HG02588 (cell line): ENCODE results near the gene SPACA7.

Experiments used
- ATAC-seq: cut with Tn5 transposase; IDR thresholded peaks from one replicate; pipeline ENCODE4 v1.9.1; 2021; ENCODE audit warnings: mild to moderate bottlenecking, moderate library complexity; ENCODE audit not compliant: unreplicated experiment

Gene SPACA7

GRCh38 chr13:112446867-112447266, 70.7 kb downstream of the SPACA7 start:
- ATAC-seq: no peak

- ATAC-seq: no peak
These were observed 71.2 kb downstream of the SPACA7 start for GRCh38 chr13:112447306-112447705.

GRCh38 chr13:112447761-112448603, 71.8 kb downstream of the SPACA7 start:
- no peak for ATAC-seq

GRCh38 chr13:112448621-112449544, 72.7 kb downstream of the SPACA7 start:
- ATAC-seq: no peak

- no peak for ATAC-seq
These were observed 73.4 kb downstream of the SPACA7 start for GRCh38 chr13:112449545-112449930.

- ATAC-seq: no peak
These were observed 74.2 kb downstream of the SPACA7 start for GRCh38 chr13:112450118-112450903.

GRCh38 chr13:112450904-112451240, 74.7 kb downstream of the SPACA7 start:
- ATAC-seq: no peak

GRCh38 chr13:112451512-112452379, 75.6 kb downstream of the SPACA7 start:
- ATAC-seq: no peak

GRCh38 chr13:112452380-112453206, 76.4 kb downstream of the SPACA7 start:
- no peak for ATAC-seq

GRCh38 chr13:112453207-112453829, 77.2 kb downstream of the SPACA7 start:
- ATAC-seq: no peak

GRCh38 chr13:112453874-112454647, 77.9 kb downstream of the SPACA7 start:
- ATAC-seq: no peak

- no peak for ATAC-seq
These were observed 78.6 kb downstream of the SPACA7 start for GRCh38 chr13:112454648-112455334.

GRCh38 chr13:112455476-112456059, 79.4 kb downstream of the SPACA7 start:
- no peak for ATAC-seq

- no peak for ATAC-seq
These were observed 80.2 kb downstream of the SPACA7 start for GRCh38 chr13:112456138-112457056.

GRCh38 chr13:112457081-112457480, 80.9 kb downstream of the SPACA7 start:
- ATAC-seq: no peak

- ATAC-seq: no peak
These were observed 81.3 kb downstream of the SPACA7 start for GRCh38 chr13:112457485-112457884.
